Spleen (tissue), 7 donors: Measurements from ENCODE around the gene TSFM.
A peak's percentile ranks its signal among the peaks of the same experiment; 100 is the strongest.

Experiments used
- CTCF ChIP-seq, 11 experiments: fragments of 200-600 bp in 7 of 11; fragments of 450-650 bp in 4 of 11; sonication (generic) in 4 of 11; IDR thresholded peaks in 8 of 11; conservative IDR thresholded peaks in 3 of 11; 1 replicate in 7 of 11; 2 replicates in 4 of 11; pipeline versions ENCODE4 v1.4.0 to v1.8.0; 2016 to 2021; ENCODE audit warnings: antibody characterized with exemption in 11 of 11, inconsistent platforms in 4 of 11, mild to moderate bottlenecking in 1 of 11
- POLR2A ChIP-seq, 3 donors: fragments of 450-650 bp; IDR thresholded peaks; one replicate each; pipeline ENCODE4 v1.5.1; 2017; ENCODE audit warnings: antibody characterized with exemption in 3 of 3, mild to moderate bottlenecking in 1 of 3
- POLR2AphosphoS5 ChIP-seq, 3 donors: sonication (generic); formaldehyde crosslinking; IDR thresholded peaks; one replicate each; pipeline ENCODE4 v1.5.1; 2017; ENCODE audit warnings: antibody characterized with exemption in 3 of 3
- donor health status: DM: no; HTN: no; CAD: no; lungs with moderate emphysema.
- donor health status: DM: no; HTN: no; CAD: no.
- donor health status: DM: no; HTN: no; CAD: no.

GRCh38 chr12:57766464-57767304, 15.9 kb upstream of the TSFM start, which contains the start of gene CYP27B1:
- peak in 1 of 3 donors; percentile 7 for TF ChIP-seq POLR2AphosphoS5 (IDR thresholded peaks at IDR 0.05)
- TF ChIP-seq CTCF (IDR thresholded peaks at IDR 0.05 in 8 of 11, conservative IDR thresholded peaks at IDR 0.05 in 3 of 11): no peak
- TF ChIP-seq POLR2A (IDR thresholded peaks at IDR 0.05): no peak
